Muscle layer of duodenum (tissue), 2 donors: Measurements from ENCODE around the gene POLH.

Source experiments
- H3K27ac ChIP-seq: one replicate; pipeline ENCODE4 v1.7.0; 2013; ENCODE audit warnings: mild to moderate bottlenecking, low read length
- H3K27me3 ChIP-seq: one replicate; pipeline ENCODE4 v1.7.0; 2013; ENCODE audit warnings: low read depth, mild to moderate bottlenecking, control low read depth, low read length
- H3K36me3 ChIP-seq, 2 donors: one replicate each; pipeline ENCODE4 v1.7.0; 2013; ENCODE audit warnings: low read length in 2 of 2, control low read depth in 1 of 2, mild to moderate bottlenecking in 1 of 2; ENCODE audit not compliant: insufficient read depth in 2 of 2, control insufficient read depth in 1 of 2
- H3K4me1 ChIP-seq, 2 donors: one replicate each; pipeline ENCODE4 v1.7.0; 2013; ENCODE audit warnings: low read length in 2 of 2, mild to moderate bottlenecking in 2 of 2, control low read depth in 1 of 2, moderate library complexity in 1 of 2; ENCODE audit not compliant: insufficient read depth in 2 of 2, control insufficient read depth in 1 of 2
- H3K4me3 ChIP-seq, 2 donors: one replicate each; pipeline ENCODE4 v1.7.0; 2013; ENCODE audit warnings: low read length in 2 of 2, low read depth in 1 of 2, mild to moderate bottlenecking in 1 of 2
- H3K9me3 ChIP-seq, 2 donors: one replicate each; pipeline ENCODE4 v1.7.0; 2013; ENCODE audit warnings: low read length in 2 of 2, control low read depth in 1 of 2, mild to moderate bottlenecking in 1 of 2; ENCODE audit not compliant: control insufficient read depth in 1 of 2
- donor health status: healthy.

Gene POLH

GRCh38 chr6:43606019-43606418 is 30.0 kb downstream of the POLH start:
- Histone ChIP-seq H3K27ac (no peak overlapping the region), H3K27me3 (no peaks in the 10 kb centered on the region), H3K4me1 (no peaks in the 10 kb centered on the region), H3K9me3 (no peaks in the 10 kb centered on the region), H3K4me3 (no peak overlapping the region), H3K36me3 (peaks cover 36 to 37% of the 10 kb centered on the region in 2 donors)

DNA sequence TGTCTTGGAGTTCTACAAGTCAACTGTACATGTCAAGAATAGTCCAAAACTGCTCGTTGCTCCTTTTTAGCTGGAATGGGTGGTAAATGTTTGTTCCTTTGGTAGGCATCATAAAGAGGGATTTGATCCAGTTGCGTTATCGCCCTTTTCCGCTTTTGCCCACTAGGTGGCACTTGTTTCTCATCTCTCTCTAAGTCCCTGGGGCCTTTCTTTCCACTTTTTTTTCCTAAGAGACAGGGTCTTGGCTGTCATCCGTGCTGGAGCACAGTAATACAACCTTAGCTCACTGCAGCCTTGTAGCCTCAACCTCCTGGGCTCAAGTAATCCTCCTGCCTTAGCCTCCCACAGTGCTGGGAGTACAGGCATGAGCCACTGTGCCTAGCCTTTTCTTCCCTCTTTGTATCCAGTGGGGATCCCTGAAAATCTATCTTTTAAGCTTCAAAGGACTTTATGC is 32.4 kb downstream of the POLH start:
- no peaks in the 10 kb centered on the region for H3K4me1 ChIP-seq
- no peaks in the 10 kb centered on the region for H3K27me3 ChIP-seq
- no peak overlapping the region for H3K27ac ChIP-seq
- H3K36me3 ChIP-seq, result peaks cover 36 to 37% of the 10 kb centered on the region in 2 donors
- H3K4me3 ChIP-seq, result no peak overlapping the region
- H3K9me3 ChIP-seq, result no peaks in the 10 kb centered on the region

- Histone ChIP-seq H3K27ac (no peak overlapping the region), H3K4me1 (no peaks in the 10 kb centered on the region), H3K9me3 (no peaks in the 10 kb centered on the region), H3K4me3 (no peak overlapping the region), H3K27me3 (no peaks in the 10 kb centered on the region), H3K36me3 (peaks cover 35 to 37% of the 10 kb centered on the region in 2 donors)
Observed at GRCh38 chr6:43608807-43609206, 32.8 kb downstream of the POLH start.

- H3K27me3 ChIP-seq, result no peaks in the 10 kb centered on the region
- no peaks in the 10 kb centered on the region for H3K4me1 ChIP-seq
- H3K9me3 ChIP-seq, result no peaks in the 10 kb centered on the region
- H3K27ac ChIP-seq, result no peak overlapping the region
- peaks cover 35 to 37% of the 10 kb centered on the region in 2 donors for H3K36me3 ChIP-seq
- no peak overlapping the region for H3K4me3 ChIP-seq
Observed at GRCh38 chr6:43609402-43609801, 33.4 kb downstream of the POLH start.

- Histone ChIP-seq H3K4me1 (no peaks in the 10 kb centered on the region), H3K9me3 (no peaks in the 10 kb centered on the region), H3K4me3 (no peak overlapping the region), H3K36me3 (peaks cover 26 to 33% of the 10 kb centered on the region in 2 donors), H3K27me3 (no peaks in the 10 kb centered on the region), H3K27ac (no peak overlapping the region)
Observed at GRCh38 chr6:43610431-43610830, 34.4 kb downstream of the POLH start.

DNA sequence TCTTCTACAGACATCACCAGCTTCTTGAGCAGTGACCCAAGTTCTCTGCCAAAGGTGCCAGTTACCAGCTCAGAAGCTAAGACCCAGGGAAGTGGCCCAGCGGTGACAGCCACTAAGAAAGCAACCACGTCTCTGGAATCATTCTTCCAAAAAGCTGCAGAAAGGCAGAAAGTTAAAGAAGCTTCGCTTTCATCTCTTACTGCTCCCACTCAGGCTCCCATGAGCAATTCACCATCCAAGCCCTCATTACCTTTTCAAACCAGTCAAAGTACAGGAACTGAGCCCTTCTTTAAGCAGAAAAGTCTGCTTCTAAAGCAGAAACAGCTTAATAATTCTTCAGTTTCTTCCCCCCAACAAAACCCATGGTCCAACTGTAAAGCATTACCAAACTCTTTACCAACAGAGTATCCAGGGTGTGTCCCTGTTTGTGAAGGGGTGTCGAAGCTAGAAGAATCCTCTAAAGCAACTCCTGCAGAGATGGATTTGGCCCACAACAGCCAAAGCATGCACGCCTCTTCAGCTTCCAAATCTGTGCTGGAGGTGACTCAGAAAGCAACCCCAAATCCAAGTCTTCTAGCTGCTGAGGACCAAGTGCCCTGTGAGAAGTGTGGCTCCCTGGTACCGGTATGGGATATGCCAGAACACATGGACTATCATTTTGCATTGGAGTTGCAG is 37.9 kb downstream of the POLH start:
- H3K4me1 ChIP-seq, result no peaks in the 10 kb centered on the region
- H3K4me3 ChIP-seq, result no peak overlapping the region
- H3K27me3 ChIP-seq, result no peaks in the 10 kb centered on the region
- peaks cover 22 to 33% of the 10 kb centered on the region in 2 donors for H3K36me3 ChIP-seq
- H3K9me3 ChIP-seq, result no peaks in the 10 kb centered on the region
- no peak overlapping the region for H3K27ac ChIP-seq

DNA sequence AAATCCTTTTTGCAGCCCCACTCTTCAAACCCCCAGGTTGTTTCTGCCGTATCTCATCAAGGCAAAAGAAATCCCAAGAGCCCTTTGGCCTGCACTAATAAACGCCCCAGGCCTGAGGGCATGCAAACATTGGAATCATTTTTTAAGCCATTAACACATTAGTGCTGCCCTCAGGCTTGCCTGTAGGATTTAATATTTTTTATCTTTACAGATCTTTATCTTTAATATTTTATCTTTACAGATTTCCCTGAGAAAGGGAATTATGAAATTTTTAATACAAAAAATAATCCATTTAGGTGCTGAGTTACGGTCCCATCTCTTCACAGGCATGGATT is 38.4 kb downstream of the POLH start:
- Histone ChIP-seq H3K4me1 (no peaks in the 10 kb centered on the region), H3K27ac (no peak overlapping the region), H3K36me3 (peaks cover 23 to 30% of the 10 kb centered on the region in 2 donors), H3K9me3 (no peaks in the 10 kb centered on the region), H3K4me3 (no peak overlapping the region), H3K27me3 (no peaks in the 10 kb centered on the region)

GRCh38 chr6:43616725-43617472 is 40.9 kb downstream of the POLH start:
- Histone ChIP-seq H3K9me3 (no peaks in the 10 kb centered on the region), H3K4me1 (no peaks in the 10 kb centered on the region), H3K4me3 (no peak overlapping the region), H3K27ac (no peak overlapping the region), H3K36me3 (peaks cover 33 to 35% of the 10 kb centered on the region in 2 donors), H3K27me3 (no peaks in the 10 kb centered on the region)

GRCh38 chr6:43621078-43621835 is 45.3 kb downstream of the POLH start:
- Histone ChIP-seq H3K9me3 (no peaks in the 10 kb centered on the region), H3K36me3 (peaks cover 36 to 65% of the 10 kb centered on the region in 2 donors), H3K27me3 (no peaks in the 10 kb centered on the region), H3K27ac (no peak overlapping the region), H3K4me3 (no peak overlapping the region), H3K4me1 (no peaks in the 10 kb centered on the region)

GRCh38 chr6:43621836-43622180 is 45.8 kb downstream of the POLH start:
- Histone ChIP-seq H3K9me3 (no peaks in the 10 kb centered on the region), H3K27me3 (no peaks in the 10 kb centered on the region), H3K4me3 (no peak overlapping the region), H3K4me1 (no peaks in the 10 kb centered on the region), H3K27ac (no peak overlapping the region), H3K36me3 (peaks cover 36 to 65% of the 10 kb centered on the region in 2 donors)

- no peak overlapping the region for H3K4me3 ChIP-seq
- H3K4me1 ChIP-seq, result peaks cover 3 to 5% of the 10 kb centered on the region in 2 donors
- H3K9me3 ChIP-seq, result no peaks in the 10 kb centered on the region
- no peaks in the 10 kb centered on the region for H3K27me3 ChIP-seq
- no peak overlapping the region for H3K27ac ChIP-seq
- H3K36me3 ChIP-seq, result peaks cover 36 to 65% of the 10 kb centered on the region in 2 donors
Observed at GRCh38 chr6:43622541-43622940, 46.6 kb downstream of the POLH start.
